Neural progenitor cell (in vitro differentiated cells): ENCODE data around the gene SPAG9. TPM values are rescaled to one million over a fixed set of nuclear protein-coding genes. Genes with fewer than 3 reads are reported as not detected.

Source experiments
- DNase-seq: peaks from one replicate; pipeline ENCODE4 v3.0.0-alpha.2; 2016; ENCODE audit warnings: low spot score
- H2AFZ ChIP-seq: fragments of 200-600 bp; sonication (generic); replicated peaks from 2 replicates; pipeline ENCODE4 v1.6.1; 2016; ENCODE audit warnings: antibody characterized with exemption
- H3F3A ChIP-seq: fragments of 200-600 bp; sonication (generic); 2 replicates; pipeline ENCODE4 v1.6.1; 2016; ENCODE audit warnings: antibody characterized with exemption, low read depth
- H3K27ac ChIP-seq: fragments of 200-600 bp; sonication (generic); 2 replicates; pipeline ENCODE4 v1.5.1; 2016; ENCODE audit warnings: mild to moderate bottlenecking
- H3K27me3 ChIP-seq: fragments of 200-600 bp; sonication (generic); 2 replicates; pipeline ENCODE4 v1.6.1; 2016; ENCODE audit warnings: mild to moderate bottlenecking, moderate library complexity
- H3K36me3 ChIP-seq: fragments of 200-600 bp; sonication (generic); 2 replicates; pipeline ENCODE4 v1.5.1; 2016
- H3K4me1 ChIP-seq: fragments of 200-600 bp; sonication (generic); 2 replicates; pipeline ENCODE4 v1.6.1; 2016; ENCODE audit warnings: mixed run types
- H3K4me2 ChIP-seq: fragments of 200-600 bp; sonication (generic); 2 replicates; pipeline ENCODE4 v1.6.1; 2016
- H3K4me3 ChIP-seq: fragments of 200-600 bp; sonication (generic); 2 replicates; pipeline ENCODE4 v1.5.1; 2016
- H3K79me2 ChIP-seq: fragments of 200-600 bp; sonication (generic); 2 replicates; pipeline ENCODE4 v1.6.1; 2016; ENCODE audit warnings: low read depth
- H3K9ac ChIP-seq: fragments of 200-600 bp; sonication (generic); 2 replicates; pipeline ENCODE4 v1.6.1; 2016
- H3K9me3 ChIP-seq: fragments of 200-600 bp; sonication (generic); 2 replicates; pipeline ENCODE4 v1.5.1; 2016; ENCODE audit warnings: low read depth
- H4K20me1 ChIP-seq: fragments of 200-600 bp; sonication (generic); 2 replicates; pipeline ENCODE4 v1.6.1; 2016; ENCODE audit warnings: low read depth
- H3K27ac Mint-ChIP-seq: 3 replicates; pipeline ENCODE4 v1.8.0; 2021; ENCODE audit warnings: mixed read lengths
- H3K27me3 Mint-ChIP-seq: 2 replicates; pipeline ENCODE4 v1.8.0; 2022; ENCODE audit warnings: low read depth, mild to moderate bottlenecking, inconsistent platforms, moderate library complexity, mixed read lengths; ENCODE audit not compliant: insufficient read depth
- H3K36me3 Mint-ChIP-seq: 3 replicates; pipeline ENCODE4 v1.8.0; 2021; ENCODE audit warnings: mixed read lengths
- H3K4me1 Mint-ChIP-seq: 3 replicates; pipeline ENCODE4 v1.8.0; 2021; ENCODE audit warnings: mixed read lengths
- H3K4me3 Mint-ChIP-seq: 3 replicates; pipeline ENCODE4 v1.8.0; 2021; ENCODE audit warnings: mild to moderate bottlenecking, moderate library complexity, mixed read lengths
- H3K9me3 Mint-ChIP-seq: 3 replicates; pipeline ENCODE4 v1.8.0; 2020; ENCODE audit warnings: mixed read lengths
- CTCF ChIP-seq: fragments of 200-600 bp; sonication (generic); IDR thresholded peaks from 2 replicates; pipeline ENCODE4 v1.5.1; 2017; ENCODE audit warnings: antibody characterized with exemption, mild to moderate bottlenecking
- EZH2 ChIP-seq: fragments of 200-600 bp; sonication (generic); IDR thresholded peaks from 2 replicates; pipeline ENCODE4 v1.6.1; 2017; ENCODE audit warnings: antibody characterized with exemption, mild to moderate bottlenecking, moderate library complexity
- EZH2phosphoT487 ChIP-seq: fragments of 200-600 bp; sonication (generic); IDR thresholded peaks from 2 replicates; pipeline ENCODE4 v1.6.1; 2017; ENCODE audit warnings: antibody characterized with exemption
- total RNA-seq: library from RNA; depleted of rRNA; stranded (reverse); fragments of >200 nt; gene quantifications from 2 replicates; pipeline ENCODE4 v1.2.3, GENCODE V29; 2015; ENCODE audit warnings: low replicate concordance

The SPAG9 gene
- total RNA-seq, 1 donor from 2014 or later = 99.5 TPM

DNA sequence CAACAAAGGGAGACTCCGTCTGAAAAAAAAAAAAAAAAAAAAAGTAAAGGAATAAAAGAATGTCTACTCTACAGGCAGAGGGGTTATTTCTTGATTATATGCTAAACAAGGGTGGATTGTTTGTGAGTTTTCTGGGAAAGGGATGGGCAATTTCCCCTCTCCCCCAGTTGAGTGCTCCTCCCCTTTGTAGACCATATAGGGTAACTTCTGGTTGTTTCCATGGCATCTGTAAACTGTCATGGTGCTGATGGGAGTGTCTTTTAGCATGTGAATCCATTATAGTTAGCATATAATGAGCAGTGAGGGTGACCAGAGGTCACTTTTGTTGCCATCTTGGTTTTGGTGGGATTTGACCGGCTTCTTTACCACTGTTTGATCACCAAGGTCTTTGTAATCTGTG lies 28.5 kb upstream of the SPAG9 start:
- Histone ChIP-seq H3K4me2 (no peak overlapping the region), H3K4me3 (no peak overlapping the region), H3K9me3 (no peaks in the 10 kb centered on the region), H3K27me3 (no peaks in the 10 kb centered on the region), H3K9ac (no peak overlapping the region), H3K79me2 (peaks cover 7% of the 10 kb centered on the region), H3K27ac (no peak overlapping the region), H4K20me1 (no peaks in the 10 kb centered on the region), H3K4me1 (peaks cover 6% of the 10 kb centered on the region), H2AFZ (no peak overlapping the region), H3F3A (peaks cover 19% of the 10 kb centered on the region), H3K36me3 (no peaks in the 10 kb centered on the region)
- Mint-ChIP-seq H3K27ac (no peak overlapping the region), H3K9me3 (no peaks in the 10 kb centered on the region), H3K36me3 (no peaks in the 10 kb centered on the region), H3K4me1 (peaks cover 6% of the 10 kb centered on the region), H3K4me3 (no peak overlapping the region), H3K27me3 (no peaks in the 10 kb centered on the region)
- no peak for TF ChIP-seq EZH2phosphoT487
- no peak for TF ChIP-seq CTCF
- TF ChIP-seq EZH2 = no peak
- no peak for DNase-seq

GRCh38 chr17:51147650-51148049 lies 27.0 kb upstream of the SPAG9 start:
- H4K20me1 ChIP-seq = no peaks in the 10 kb centered on the region
- H2AFZ ChIP-seq = no peak overlapping the region
- no peak overlapping the region for H3K9ac ChIP-seq
- H3K27me3 Mint-ChIP-seq = no peaks in the 10 kb centered on the region
- H3K4me1 ChIP-seq = peaks cover under 1% of the 10 kb centered on the region
- H3F3A ChIP-seq = peaks cover 16% of the 10 kb centered on the region
- no peaks in the 10 kb centered on the region for H3K36me3 ChIP-seq
- H3K4me3 ChIP-seq = no peak overlapping the region
- H3K9me3 Mint-ChIP-seq = no peaks in the 10 kb centered on the region
- no peaks in the 10 kb centered on the region for H3K27me3 ChIP-seq
- H3K4me1 Mint-ChIP-seq = peaks cover 10% of the 10 kb centered on the region
- H3K36me3 Mint-ChIP-seq = no peaks in the 10 kb centered on the region
- DNase-seq = no peak
- TF ChIP-seq EZH2 (no peak), CTCF (no peak), EZH2phosphoT487 (no peak)
- H3K79me2 ChIP-seq = no peaks in the 10 kb centered on the region
- H3K27ac ChIP-seq = no peak overlapping the region
- H3K4me2 ChIP-seq = no peak overlapping the region
- no peak overlapping the region for H3K4me3 Mint-ChIP-seq
- no peaks in the 10 kb centered on the region for H3K9me3 ChIP-seq
- no peak overlapping the region for H3K27ac Mint-ChIP-seq

DNA sequence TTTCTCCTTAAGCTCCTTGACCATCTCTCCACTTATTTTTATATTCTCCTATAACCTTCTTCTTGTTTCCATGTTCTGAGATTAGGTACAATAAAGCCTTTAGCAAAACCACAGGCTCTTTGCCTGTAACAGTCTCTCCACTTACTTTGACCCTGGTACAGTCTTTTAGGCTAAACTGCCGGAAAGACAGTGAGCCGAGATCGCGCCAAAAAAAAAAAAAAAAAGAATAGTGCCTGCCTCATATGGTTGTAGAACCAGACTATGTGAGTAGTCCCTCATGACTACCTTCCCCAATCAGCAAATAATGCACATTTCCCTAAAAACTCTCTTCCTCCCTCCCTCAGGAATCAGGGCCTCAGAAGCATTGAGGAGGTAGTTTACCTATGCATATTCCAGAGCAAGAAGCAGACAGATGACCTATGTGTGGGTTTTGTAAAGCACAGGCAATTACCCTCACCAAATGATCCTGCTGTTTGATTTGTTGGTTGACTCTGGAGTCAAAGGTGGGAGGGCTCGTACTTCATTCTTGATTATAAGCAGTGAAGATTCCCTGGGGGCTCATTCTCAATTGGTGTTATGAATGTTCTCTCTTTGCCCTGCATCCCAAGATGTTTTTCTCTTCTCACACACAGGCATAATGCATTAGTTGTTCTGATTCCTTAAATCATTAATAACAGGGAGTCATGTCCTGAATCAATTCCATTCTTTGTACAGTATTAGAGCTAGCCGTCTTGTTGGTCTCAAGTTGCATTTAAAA lies 23.8 kb upstream of the SPAG9 start:
- Histone ChIP-seq H3F3A (peaks cover 10% of the 10 kb centered on the region), H3K4me1 (no peaks in the 10 kb centered on the region), H3K36me3 (no peaks in the 10 kb centered on the region), H3K9me3 (no peaks in the 10 kb centered on the region), H3K4me2 (no peak overlapping the region), H2AFZ (peak overlapping the region; percentile 36), H3K27ac (no peak overlapping the region), H3K79me2 (no peaks in the 10 kb centered on the region), H3K27me3 (no peaks in the 10 kb centered on the region), H3K4me3 (no peak overlapping the region), H4K20me1 (no peaks in the 10 kb centered on the region), H3K9ac (no peak overlapping the region)
- peak overlapping the region; percentile 6 for H3K27ac Mint-ChIP-seq
- no peak for TF ChIP-seq EZH2
- TF ChIP-seq EZH2phosphoT487 = no peak
- TF ChIP-seq CTCF = no peak
- H3K27me3 Mint-ChIP-seq = no peaks in the 10 kb centered on the region
- DNase-seq = no peak
- H3K4me1 Mint-ChIP-seq = peaks cover 12% of the 10 kb centered on the region
- no peaks in the 10 kb centered on the region for H3K9me3 Mint-ChIP-seq
- H3K4me3 Mint-ChIP-seq = peak overlapping the region; percentile 17
- no peaks in the 10 kb centered on the region for H3K36me3 Mint-ChIP-seq
